GM12892 (cell line): Measurements from ENCODE around the gene STEAP2.
"Not testable (repeated sequence)": the region's sequence is repeated elsewhere in the genome, so short reads cannot be mapped to it uniquely, and the experiment has no call there.

Source experiments
- POLR2A ChIP-seq: IDR thresholded peaks from 2 replicates; pipeline ENCODE4 v1.6.1; 2011; ENCODE audit warnings: low read depth, low read length, control low read depth
- TAF1 ChIP-seq: IDR thresholded peaks from 2 replicates; pipeline ENCODE4 v1.6.1; 2011; ENCODE audit warnings: low read depth, mild to moderate bottlenecking, control low read depth, low read length, borderline replicate concordance

DNA sequence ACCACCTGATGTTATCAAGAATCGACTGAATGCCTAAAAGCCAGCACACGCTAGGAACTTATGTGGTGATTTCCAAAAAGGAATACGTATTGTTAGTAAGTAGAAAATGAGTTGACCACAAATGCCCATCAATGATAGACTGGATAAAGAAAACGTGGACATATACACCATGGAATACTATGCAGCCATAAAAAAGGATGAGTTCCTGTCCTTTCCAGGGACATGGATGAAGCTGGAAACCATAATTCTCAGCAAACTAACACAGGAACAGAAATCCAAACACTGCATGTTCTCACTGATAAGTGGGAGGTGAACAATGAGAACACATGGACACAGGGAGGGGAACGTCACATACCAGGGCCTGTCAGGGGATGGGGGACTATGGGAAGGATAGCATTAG, 44.5 kb downstream of the STEAP2 start:
- not testable (repeated sequence) for TF ChIP-seq POLR2A, TAF1
